NCI-H146 treated with DMSO at 0.1 percent for 48 hours (cell line): ENCODE data around the gene HIGD2B.
"Not testable (repeated sequence)": the region's sequence is repeated elsewhere in the genome, so short reads cannot be mapped to it uniquely, and the experiment has no call there.

ENCODE experiments used
- DNase-seq: peaks from one replicate; lab custom pipeline; 2025; ENCODE audit not compliant: unreplicated experiment; lab: John Stamatoyannopoulos, UW

The HIGD2B gene

GRCh38 chr15:72685925-72686794 is at the start of gene HIGD2B, which contains the start of gene BBS4:
Gene HIGD2B, minus strand, starts transcription at chr15:72686182. Its CDS starts 9,808 bp downstream, at chr15:72676374.
Gene BBS4, plus strand, starts transcription at chr15:72686207. Its CDS starts 21 bp downstream, at chr15:72686228.
- DNase-seq = no peak

GRCh38 chr15:72735111-72735510 is 49.1 kb upstream of the HIGD2B start:
- no peak for DNase-seq

- peak; percentile 8 for DNase-seq
Measured at GRCh38 chr15:72733941-72734738, 48.2 kb upstream of the HIGD2B start.

- no peak for DNase-seq
Measured at GRCh38 chr15:72732516-72732915, 46.5 kb upstream of the HIGD2B start.

- no peak for DNase-seq
Measured at GRCh38 chr15:72732086-72732485, 46.1 kb upstream of the HIGD2B start.

GRCh38 chr15:72728821-72729220 is 42.8 kb upstream of the HIGD2B start:
- DNase-seq = no peak

- not testable (repeated sequence) for DNase-seq
Measured at GRCh38 chr15:72728249-72728648, 42.3 kb upstream of the HIGD2B start.

GRCh38 chr15:72727154-72727553 is 41.2 kb upstream of the HIGD2B start:
- DNase-seq = no peak

- not testable (repeated sequence) for DNase-seq
Measured at GRCh38 chr15:72725851-72726250, 39.9 kb upstream of the HIGD2B start.

- no peak for DNase-seq
Measured at GRCh38 chr15:72725446-72725845, 39.5 kb upstream of the HIGD2B start.

- DNase-seq = no peak
Measured at GRCh38 chr15:72724028-72724427, 38.0 kb upstream of the HIGD2B start.

GRCh38 chr15:72722071-72722696 is 36.2 kb upstream of the HIGD2B start:
- DNase-seq = peak; percentile 16

- DNase-seq = not testable (repeated sequence)
Measured at GRCh38 chr15:72708551-72709303, 22.7 kb upstream of the HIGD2B start.

- no peak for DNase-seq
Measured at GRCh38 chr15:72706266-72706665, 20.3 kb upstream of the HIGD2B start.

- no peak for DNase-seq
Measured at GRCh38 chr15:72700076-72700475, 14.1 kb upstream of the HIGD2B start.

- no peak for DNase-seq
Measured at GRCh38 chr15:72698938-72699337, 13.0 kb upstream of the HIGD2B start.

- no peak for DNase-seq
Measured at GRCh38 chr15:72690938-72691337, 5.0 kb upstream of the HIGD2B start.

GRCh38 chr15:72688697-72689096 is 2.7 kb upstream of the HIGD2B start:
- no peak for DNase-seq

GRCh38 chr15:72685301-72685924 is 569 bp downstream of the HIGD2B start:
- no peak for DNase-seq

- no peak for DNase-seq
Measured at GRCh38 chr15:72682772-72683171, 3.2 kb downstream of the HIGD2B start.
